Measurements from ENCODE around the gene TWF2.

DNA sequence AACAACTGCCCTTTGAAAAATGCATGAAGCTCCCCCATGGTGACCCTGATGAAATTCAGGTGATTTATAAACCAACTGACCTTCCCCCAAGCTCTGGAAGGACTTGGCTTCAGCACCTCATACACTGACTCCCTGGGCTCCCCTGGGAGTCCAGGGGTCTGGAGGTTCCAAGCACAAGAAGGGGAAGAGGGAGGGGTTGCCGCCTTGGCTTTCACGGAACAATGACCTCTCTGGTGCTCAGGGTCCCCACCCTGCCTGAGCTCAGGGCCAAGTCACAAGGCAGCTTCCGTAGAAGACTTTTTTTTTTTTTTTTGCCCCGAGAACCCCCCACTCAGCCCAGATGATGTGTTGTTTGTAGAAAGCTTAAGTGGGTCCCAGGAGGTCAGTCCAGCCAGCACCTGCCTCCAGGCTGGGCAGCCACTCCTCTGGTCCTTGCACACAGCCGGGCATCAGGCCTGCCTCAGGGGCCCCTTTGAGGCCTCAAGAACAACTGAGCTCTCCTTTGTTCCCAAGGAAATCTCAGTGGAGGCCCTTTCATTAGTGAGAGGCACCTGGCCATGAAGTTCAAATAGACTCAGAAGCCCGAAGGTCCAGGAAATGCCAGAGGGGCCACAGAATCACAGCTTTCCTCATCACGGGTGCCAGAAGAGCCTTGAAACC is 55.0 kb downstream of the TWF2 start:
- TF ChIP-seq CTCF (IDR thresholded peaks at IDR 0.05; ENCODE audit: insufficient read depth, low read length, poor library complexity, severe bottlenecking) (no peak), EZH2phosphoT487 (conservative IDR thresholded peaks at IDR 0.05; ENCODE audit: low read length) (no peak)
